Prostate gland (tissue), 2 donors: ENCODE results near the gene PRSS48. TPM values are rescaled to one million over a fixed set of nuclear protein-coding genes. Genes with fewer than 3 reads are reported as not detected.

Experiments
- DNase-seq: peaks from one replicate; pipeline ENCODE4 v3.0.0-alpha.2; 2019; ENCODE audit warnings: low spot score
- H3K27ac ChIP-seq, 2 donors: fragments of 200-600 bp; sonication (generic); 2 replicates each; pipeline ENCODE4 v1.5.1; 2017 to 2019
- H3K27me3 ChIP-seq: fragments of 200-600 bp; sonication (generic); replicated peaks from 2 replicates; pipeline ENCODE4 v1.5.1; 2019; ENCODE audit not compliant: insufficient read depth
- H3K36me3 ChIP-seq, 2 donors: fragments of 200-600 bp; sonication (generic); 1 replicate in 1 of 2; 2 replicates in 1 of 2; pipeline versions ENCODE4 v1.5.1 to v1.8.1; 2017 to 2019
- H3K4me1 ChIP-seq: fragments of 200-600 bp; sonication (generic); replicated peaks from 2 replicates; pipeline ENCODE4 v1.5.1; 2019
- H3K4me3 ChIP-seq, 2 donors: fragments of 200-600 bp; sonication (generic); 2 replicates each; pipeline ENCODE4 v1.5.1; 2017 to 2019
- H3K9me3 ChIP-seq: fragments of 200-600 bp; sonication (generic); 2 replicates; pipeline ENCODE4 v1.5.1; 2017
- CTCF ChIP-seq, 4 experiments: fragments of 200-600 bp in 2 of 4; fragments of 450-650 bp in 2 of 4; sonication (generic) in 2 of 4; IDR thresholded peaks; 1 replicate in 3 of 4; 2 replicates in 1 of 4; pipeline ENCODE4 v1.5.1; 2016 to 2019; ENCODE audit warnings: antibody characterized with exemption in 4 of 4, mild to moderate bottlenecking in 2 of 4, moderate library complexity in 2 of 4
- POLR2A ChIP-seq: fragments of 450-650 bp; IDR thresholded peaks from one replicate; pipeline ENCODE4 v1.6.1; 2016; ENCODE audit warnings: antibody characterized with exemption, mild to moderate bottlenecking
- POLR2AphosphoS5 ChIP-seq: sonication (generic); formaldehyde crosslinking; IDR thresholded peaks from one replicate; pipeline ENCODE4 v1.6.1; 2017; ENCODE audit warnings: antibody characterized with exemption
- WGBS: methylation state at CpG from one replicate; pipeline ENCODE4 v1.1.5; 2018; 5-methylcytosine and 5-hydroxymethylcytosine counted together
- intact Hi-C: fragments of 100-400 bp; cut with DNase I; formaldehyde crosslinking; loops from one replicate; pipeline ENCODE4 v1.14.2; 2022
- total RNA-seq, 2 donors: library from RNA; depleted of rRNA; stranded (reverse); fragments of >200 nt; gene quantifications; one replicate each; pipeline ENCODE4 v1.1.0, GENCODE V29; 2016

PRSS48 gene
- total RNA-seq, 2 donors from 2014 or later: not detected

GRCh38 chr4:151304226-151304625, 27.3 kb downstream of the PRSS48 start:
- no peak for DNase-seq
- Histone ChIP-seq H3K36me3 (no peaks in the 10 kb centered on the region), H3K4me3 (no peak overlapping the region), H3K27ac (no peak overlapping the region), H3K27me3 (no peaks in the 10 kb centered on the region), H3K9me3 (no peaks in the 10 kb centered on the region), H3K4me1 (no peaks in the 10 kb centered on the region)
- intact Hi-C loops: no loop called here
- TF ChIP-seq POLR2AphosphoS5 (no peak), POLR2A (no peak), CTCF (IDR thresholded peaks at IDR 0.05) (no peak)

GRCh38 chr4:151304755-151305154, 27.8 kb downstream of the PRSS48 start:
- TF ChIP-seq CTCF (IDR thresholded peaks at IDR 0.05) (no peak), POLR2A (no peak), POLR2AphosphoS5 (no peak)
- Histone ChIP-seq H3K4me1 (no peaks in the 10 kb centered on the region), H3K27me3 (no peaks in the 10 kb centered on the region), H3K4me3 (no peak overlapping the region), H3K27ac (no peak overlapping the region), H3K36me3 (no peaks in the 10 kb centered on the region), H3K9me3 (no peaks in the 10 kb centered on the region)
- intact Hi-C loops: no loop called here
- DNase-seq: no peak

- H3K4me1 ChIP-seq: no peaks in the 10 kb centered on the region
- no peak for DNase-seq
- WGBS: 96% methylated on average over 5 of the region's 5 CpGs
- no peaks in the 10 kb centered on the region for H3K9me3 ChIP-seq
- no peak for TF ChIP-seq POLR2AphosphoS5
- TF ChIP-seq CTCF (IDR thresholded peaks at IDR 0.05): no peak
- TF ChIP-seq POLR2A: no peak
- intact Hi-C loops: no loop called here
- H3K27me3 ChIP-seq: no peaks in the 10 kb centered on the region
- no peak overlapping the region for H3K4me3 ChIP-seq
- H3K27ac ChIP-seq: no peak overlapping the region
- H3K36me3 ChIP-seq: no peaks in the 10 kb centered on the region
Observed at GRCh38 chr4:151310124-151310728, 33.3 kb downstream of the PRSS48 start.

GRCh38 chr4:151313306-151314009, 36.5 kb downstream of the PRSS48 start:
- no peak for DNase-seq
- no peak overlapping the region for H3K4me3 ChIP-seq
- H3K4me1 ChIP-seq: no peaks in the 10 kb centered on the region
- no peaks in the 10 kb centered on the region for H3K36me3 ChIP-seq
- no peak for TF ChIP-seq POLR2AphosphoS5
- TF ChIP-seq POLR2A: no peak
- TF ChIP-seq CTCF (IDR thresholded peaks at IDR 0.05): no peak
- 77% methylated on average over 6 of the region's 6 CpGs for WGBS
- H3K27me3 ChIP-seq: no peaks in the 10 kb centered on the region
- intact Hi-C loops: no loop called here
- no peaks in the 10 kb centered on the region for H3K9me3 ChIP-seq
- H3K27ac ChIP-seq: no peak overlapping the region

- no peaks in the 10 kb centered on the region for H3K4me1 ChIP-seq
- no peak for TF ChIP-seq CTCF (IDR thresholded peaks at IDR 0.05)
- no peak for TF ChIP-seq POLR2A
- TF ChIP-seq POLR2AphosphoS5: no peak
Observed at GRCh38 chr4:151314010-151314355, 37.0 kb downstream of the PRSS48 start.

More at GRCh38 chr4:151314010-151314355, 37.0 kb downstream of the PRSS48 start:
- Histone ChIP-seq H3K4me3 (no peak overlapping the region), H3K36me3 (no peaks in the 10 kb centered on the region), H3K9me3 (no peaks in the 10 kb centered on the region), H3K27ac (no peak overlapping the region), H3K27me3 (no peaks in the 10 kb centered on the region)
- intact Hi-C loops: no loop called here
- DNase-seq: no peak
- WGBS: 30% methylated on average over 1 of the region's 1 CpG
